Thoracic aorta (tissue), 2 donors: ENCODE measurements around the gene PQBP1. TPM values are rescaled to one million over a fixed set of nuclear protein-coding genes. Genes with fewer than 3 reads are reported as not detected.

Experiments used
- ATAC-seq: fragments of 150-250 bp; one replicate; pipeline ENCODE4 v1.8.0; 2017; ENCODE audit warnings: low read depth; ENCODE audit not compliant: insufficient number of reproducible peaks, low FRiP score
- DNase-seq: peaks from one replicate; pipeline ENCODE4 v3.0.0-alpha.2; 2020; ENCODE audit warnings: low spot score
- H3K27ac ChIP-seq, 2 donors: fragments of 200-600 bp; sonication (generic); 1 replicate in 1 of 2; 2 replicates in 1 of 2; pipeline ENCODE4 v1.5.1; 2016; ENCODE audit warnings: mild to moderate bottlenecking in 2 of 2, moderate library complexity in 2 of 2
- H3K27me3 ChIP-seq: fragments of 200-600 bp; sonication (generic); replicated peaks from 2 replicates; pipeline ENCODE4 v1.6.0; 2016; ENCODE audit warnings: mild to moderate bottlenecking; ENCODE audit not compliant: insufficient read depth
- H3K36me3 ChIP-seq: fragments of 200-600 bp; sonication (generic); one replicate; pipeline ENCODE4 v1.5.1; 2016
- H3K4me1 ChIP-seq, 2 donors: fragments of 200-600 bp; sonication (generic); 1 replicate in 1 of 2; 2 replicates in 1 of 2; pipeline versions ENCODE4 v1.5.1 to v1.6.0; 2016; ENCODE audit warnings: low read depth in 2 of 2, mild to moderate bottlenecking in 1 of 2; ENCODE audit not compliant: control insufficient read depth in 1 of 2
- H3K4me3 ChIP-seq: fragments of 200-600 bp; sonication (generic); 2 replicates; pipeline ENCODE4 v1.5.1; 2016; ENCODE audit warnings: mild to moderate bottlenecking
- H3K9me3 ChIP-seq: fragments of 200-600 bp; sonication (generic); 2 replicates; pipeline ENCODE4 v1.5.1; 2016
- CTCF ChIP-seq: fragments of 200-600 bp; sonication (generic); IDR thresholded peaks from one replicate; pipeline ENCODE4 v1.5.1; 2019; ENCODE audit warnings: antibody characterized with exemption
- total RNA-seq, 2 donors: library from RNA; depleted of rRNA; stranded (reverse); fragments of >200 nt; gene quantifications; one replicate each; pipeline versions ENCODE4 v1.1.0 to v1.2.3, GENCODE V29; 2016

PQBP1 gene
- total RNA-seq, 2 donors from 2014 or later: 37.5 to 60.2 TPM

- Histone ChIP-seq H3K36me3 (peaks cover 24% of the 10 kb centered on the region), H3K9me3 (no peaks in the 10 kb centered on the region), H3K4me3 (no peak overlapping the region), H3K4me1 (no peaks in the 10 kb centered on the region), H3K27me3 (no peaks in the 10 kb centered on the region), H3K27ac (no peak overlapping the region)
- TF ChIP-seq CTCF: no peak
- ATAC-seq (no peak), DNase-seq (no peak)
Measured at GRCh38 chrX:48927123-48927522, 29.4 kb downstream of the PQBP1 start.

- Histone ChIP-seq H3K4me1 (no peaks in the 10 kb centered on the region), H3K4me3 (no peak overlapping the region), H3K27ac (no peak overlapping the region), H3K36me3 (peaks cover 21% of the 10 kb centered on the region), H3K27me3 (no peaks in the 10 kb centered on the region), H3K9me3 (no peaks in the 10 kb centered on the region)
- no peak for ATAC-seq
- no peak for TF ChIP-seq CTCF
- no peak for DNase-seq
Measured at GRCh38 chrX:48927736-48928382, 30.1 kb downstream of the PQBP1 start.

GRCh38 chrX:48933757-48934156, 36.0 kb downstream of the PQBP1 start:
- H3K4me1 ChIP-seq: no peaks in the 10 kb centered on the region
- H3K27me3 ChIP-seq: no peaks in the 10 kb centered on the region
- no peak for TF ChIP-seq CTCF
- DNase-seq (no peak), ATAC-seq (no peak)
- H3K9me3 ChIP-seq: no peaks in the 10 kb centered on the region
- no peaks in the 10 kb centered on the region for H3K36me3 ChIP-seq
- no peak overlapping the region for H3K4me3 ChIP-seq
- no peak overlapping the region for H3K27ac ChIP-seq

- DNase-seq (no peak), ATAC-seq (no peak)
- TF ChIP-seq CTCF: no peak
- H3K9me3 ChIP-seq: no peaks in the 10 kb centered on the region
- H3K4me3 ChIP-seq: no peak overlapping the region
- H3K4me1 ChIP-seq: peaks cover 0 to 5% of the 10 kb centered on the region in 2 donors
- no peaks in the 10 kb centered on the region for H3K36me3 ChIP-seq
- no peaks in the 10 kb centered on the region for H3K27me3 ChIP-seq
- H3K27ac ChIP-seq: no peak overlapping the region
Measured at GRCh38 chrX:48934581-48935300, 37.0 kb downstream of the PQBP1 start.

GRCh38 chrX:48935301-48935670, 37.6 kb downstream of the PQBP1 start:
- no peak overlapping the region for H3K4me3 ChIP-seq
- H3K36me3 ChIP-seq: no peaks in the 10 kb centered on the region
- TF ChIP-seq CTCF: no peak
- H3K27me3 ChIP-seq: no peaks in the 10 kb centered on the region
- no peak overlapping the region for H3K27ac ChIP-seq
- ATAC-seq (no peak), DNase-seq (no peak)
- H3K9me3 ChIP-seq: no peaks in the 10 kb centered on the region
- peaks cover 0 to 5% of the 10 kb centered on the region in 2 donors for H3K4me1 ChIP-seq
